ENCODE measurements around the gene SERPINB6. TPM values are rescaled to one million over a fixed set of nuclear protein-coding genes. Genes with fewer than 3 reads are reported as not detected.
A peak's percentile ranks its signal among the peaks of the same experiment; 100 is the strongest.

SERPINB6 gene
- total RNA-seq, 4 donors from 2014 or later, result 84.9 to 266 (median 203) TPM

GRCh38 chr6:2970753-2971419 is 481 bp downstream of the SERPINB6 start:
- DNase-seq, result peak; percentile 70 to 76
- Histone ChIP-seq H3K27ac (peak overlapping the region; percentile 99), H3K36me3 (no peaks in the 10 kb centered on the region), H3K27me3 (no peaks in the 10 kb centered on the region), H3K4me1 (no peaks in the 10 kb centered on the region), H3K4me3 (peak overlapping the region; percentile 79 to 90), H3K9me3 (no peaks in the 10 kb centered on the region)
- TF ChIP-seq CTCF (IDR thresholded peaks at IDR 0.05), result peak in 1 of 4 experiments; percentile 14
- TF ChIP-seq POLR2A (IDR thresholded peaks at IDR 0.05), result peak in 1 of 2 donors; percentile 66
- intact Hi-C loops (cut with DNase I; ENCODE audit: low total_unique reads), result no loop called here

- TF ChIP-seq CTCF (IDR thresholded peaks at IDR 0.05), result no peak
- no peak for TF ChIP-seq POLR2A (IDR thresholded peaks at IDR 0.05)
- Histone ChIP-seq H3K4me3 (peak overlapping the region; percentile 79 to 90), H3K27me3 (no peaks in the 10 kb centered on the region), H3K4me1 (no peaks in the 10 kb centered on the region), H3K9me3 (no peaks in the 10 kb centered on the region), H3K36me3 (no peaks in the 10 kb centered on the region), H3K27ac (peak overlapping the region; percentile 99)
- no peak for DNase-seq
- intact Hi-C loops (cut with DNase I; ENCODE audit: low total_unique reads), result no loop called here
Measured at GRCh38 chr6:2970034-2970685, 1.2 kb downstream of the SERPINB6 start.

- intact Hi-C loops (cut with DNase I; ENCODE audit: low total_unique reads), result no loop called here
- peak overlapping the region; percentile 99 for H3K27ac ChIP-seq
- DNase-seq, result no peak
- H3K36me3 ChIP-seq, result no peaks in the 10 kb centered on the region
- no peak overlapping the region for H3K4me3 ChIP-seq
- TF ChIP-seq POLR2A (IDR thresholded peaks at IDR 0.05) (no peak), CTCF (IDR thresholded peaks at IDR 0.05) (no peak)
- no peaks in the 10 kb centered on the region for H3K9me3 ChIP-seq
- H3K27me3 ChIP-seq, result no peaks in the 10 kb centered on the region
- H3K4me1 ChIP-seq, result no peaks in the 10 kb centered on the region
Measured at GRCh38 chr6:2969549-2969948, 1.8 kb downstream of the SERPINB6 start.

GRCh38 chr6:2968600-2969135 is 2.7 kb downstream of the SERPINB6 start:
- intact Hi-C loops (cut with DNase I; ENCODE audit: low total_unique reads), result no loop called here
- H3K36me3 ChIP-seq, result no peaks in the 10 kb centered on the region
- no peaks in the 10 kb centered on the region for H3K27me3 ChIP-seq
- TF ChIP-seq POLR2A (IDR thresholded peaks at IDR 0.05) (no peak), CTCF (IDR thresholded peaks at IDR 0.05) (no peak)
- H3K9me3 ChIP-seq, result no peaks in the 10 kb centered on the region
- peak overlapping the region; percentile 99 for H3K27ac ChIP-seq
- no peak for DNase-seq
- peaks cover 0 to 2% of the 10 kb centered on the region in 2 donors for H3K4me1 ChIP-seq
- H3K4me3 ChIP-seq, result no peak overlapping the region

- Histone ChIP-seq H3K4me1 (peaks cover 0 to 6% of the 10 kb centered on the region in 2 donors), H3K36me3 (no peaks in the 10 kb centered on the region), H3K9me3 (no peaks in the 10 kb centered on the region), H3K27me3 (no peaks in the 10 kb centered on the region), H3K27ac (no peak overlapping the region), H3K4me3 (no peak overlapping the region)
- DNase-seq, result no peak
- no peak for TF ChIP-seq CTCF (IDR thresholded peaks at IDR 0.05)
- TF ChIP-seq POLR2A (IDR thresholded peaks at IDR 0.05), result no peak
- intact Hi-C loops (cut with DNase I; ENCODE audit: low total_unique reads), result no loop called here
Measured at GRCh38 chr6:2967936-2968335, 3.4 kb downstream of the SERPINB6 start.

All from uterus (tissue), 4 donors.